Mononuclear cell (primary cell): ENCODE results near the gene MIOX. TPM values are rescaled to one million over a fixed set of nuclear protein-coding genes. Genes with fewer than 3 reads are reported as not detected.

ENCODE experiments used
- H3K27me3 ChIP-seq: 2 replicates; pipeline ENCODE4 v1.6.0; 2011; ENCODE audit warnings: low read length, control low read depth; ENCODE audit not compliant: insufficient read depth
- H3K4me1 ChIP-seq: 2 replicates; pipeline ENCODE4 v1.5.1; 2011; ENCODE audit warnings: mild to moderate bottlenecking, low read length, control low read depth; ENCODE audit not compliant: insufficient read depth
- H3K4me3 ChIP-seq: 2 replicates; pipeline ENCODE4 v1.5.1; 2011; ENCODE audit warnings: mild to moderate bottlenecking, low read length, moderate library complexity
- H3K9me3 ChIP-seq: 2 replicates; pipeline ENCODE4 v1.5.1; 2011; ENCODE audit warnings: low read depth, mild to moderate bottlenecking, control low read depth, low read length
- total RNA-seq: library from RNA; depleted of rRNA; stranded (reverse); fragments of >200 nt; gene quantifications from one replicate; pipeline ENCODE4 v1.2.3, GENCODE V29; 2012

MIOX gene
- total RNA-seq, 1 donor: not detected

DNA sequence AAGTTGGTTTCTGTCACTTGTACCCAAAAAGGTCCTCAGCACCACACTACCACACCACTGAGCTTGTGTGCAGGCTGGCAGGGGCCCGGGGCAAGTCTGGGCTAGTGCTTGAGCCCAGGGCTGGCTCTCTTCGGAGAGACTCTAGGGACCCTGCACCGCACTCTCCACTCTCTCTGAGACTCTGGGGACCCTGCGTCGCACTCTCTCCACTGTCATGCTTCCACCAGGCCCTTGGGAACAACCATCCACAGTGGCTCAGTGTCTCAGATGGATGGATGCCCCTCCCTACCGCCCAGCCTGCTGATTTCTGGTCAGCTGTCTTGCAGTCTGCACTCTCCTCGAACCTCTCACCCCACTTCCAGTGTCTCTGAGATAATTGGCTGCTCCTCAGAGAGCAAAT, 9.8 kb upstream of the MIOX start:
- no peak overlapping the region for H3K4me3 ChIP-seq
- H3K27me3 ChIP-seq: peaks cover 8% of the 10 kb centered on the region
- no peaks in the 10 kb centered on the region for H3K9me3 ChIP-seq
- peaks cover 35% of the 10 kb centered on the region for H3K4me1 ChIP-seq

DNA sequence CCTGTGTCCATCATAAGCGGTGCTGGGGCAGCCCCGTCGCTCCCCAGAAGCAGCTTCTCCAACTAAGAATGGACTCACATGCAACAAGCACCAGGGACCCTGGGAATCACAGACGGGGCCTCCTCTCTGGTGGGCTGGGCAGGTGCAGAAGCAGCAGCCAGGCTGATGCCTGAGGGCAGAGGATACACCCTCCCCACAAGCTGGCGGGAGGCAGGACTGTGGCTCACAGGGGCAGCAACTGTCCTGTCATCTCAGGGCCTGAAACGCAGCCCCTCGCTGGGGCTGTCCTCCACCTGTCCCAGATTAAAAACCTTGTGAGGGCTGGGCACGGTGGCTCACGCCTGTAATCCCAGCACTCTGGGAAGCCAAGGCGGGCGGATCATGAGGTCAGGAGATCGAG, 8.7 kb upstream of the MIOX start:
- Histone ChIP-seq H3K9me3 (no peaks in the 10 kb centered on the region), H3K4me3 (no peak overlapping the region), H3K27me3 (peaks cover 11% of the 10 kb centered on the region), H3K4me1 (peaks cover 31% of the 10 kb centered on the region)

DNA sequence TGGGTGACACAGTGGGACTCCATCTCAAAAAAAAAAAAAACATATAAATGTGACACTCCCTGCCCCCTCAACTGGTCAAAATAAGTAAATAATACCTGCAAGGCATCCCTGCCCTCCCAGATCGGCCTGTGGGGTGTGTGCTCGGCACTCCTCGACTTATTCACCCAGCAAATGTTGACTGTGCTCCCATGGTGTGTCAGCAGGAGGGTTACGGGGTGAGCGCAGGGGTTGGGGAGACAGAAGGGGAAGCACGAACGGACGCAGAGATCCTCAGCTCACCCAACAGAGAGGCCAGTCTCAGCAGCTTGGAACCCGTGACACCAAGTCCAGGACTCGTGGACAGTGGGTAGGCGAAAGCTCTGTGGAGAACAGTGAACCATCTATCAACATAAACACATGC, 6.9 kb upstream of the MIOX start:
- H3K9me3 ChIP-seq: no peaks in the 10 kb centered on the region
- peaks cover 11% of the 10 kb centered on the region for H3K27me3 ChIP-seq
- H3K4me3 ChIP-seq: no peak overlapping the region
- H3K4me1 ChIP-seq: peaks cover 18% of the 10 kb centered on the region

DNA sequence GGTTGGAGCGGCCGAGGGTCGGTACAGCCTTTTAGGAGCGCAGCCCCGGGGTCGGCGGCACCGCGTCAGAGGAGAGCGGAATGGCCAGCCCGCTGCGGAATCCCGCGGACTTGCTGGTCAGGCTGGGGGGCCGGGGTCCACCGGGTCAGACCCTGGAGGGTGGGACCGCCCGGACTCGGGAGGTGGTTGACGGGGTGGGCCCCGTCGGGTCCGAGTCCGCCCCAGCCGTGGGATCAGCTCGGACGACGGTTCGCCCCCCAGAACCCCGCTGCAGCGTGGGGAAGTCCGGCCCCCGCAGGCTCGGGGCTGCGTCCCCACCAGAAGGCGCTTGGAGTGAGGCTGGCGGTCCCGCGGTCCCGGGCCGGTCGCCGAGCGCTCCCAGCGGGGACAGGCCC, 5.6 kb upstream of the MIOX start:
- no peaks in the 10 kb centered on the region for H3K9me3 ChIP-seq
- peak overlapping the region; percentile 30 for H3K4me3 ChIP-seq
- peaks cover 12% of the 10 kb centered on the region for H3K4me1 ChIP-seq
- H3K27me3 ChIP-seq: peaks cover 11% of the 10 kb centered on the region

DNA sequence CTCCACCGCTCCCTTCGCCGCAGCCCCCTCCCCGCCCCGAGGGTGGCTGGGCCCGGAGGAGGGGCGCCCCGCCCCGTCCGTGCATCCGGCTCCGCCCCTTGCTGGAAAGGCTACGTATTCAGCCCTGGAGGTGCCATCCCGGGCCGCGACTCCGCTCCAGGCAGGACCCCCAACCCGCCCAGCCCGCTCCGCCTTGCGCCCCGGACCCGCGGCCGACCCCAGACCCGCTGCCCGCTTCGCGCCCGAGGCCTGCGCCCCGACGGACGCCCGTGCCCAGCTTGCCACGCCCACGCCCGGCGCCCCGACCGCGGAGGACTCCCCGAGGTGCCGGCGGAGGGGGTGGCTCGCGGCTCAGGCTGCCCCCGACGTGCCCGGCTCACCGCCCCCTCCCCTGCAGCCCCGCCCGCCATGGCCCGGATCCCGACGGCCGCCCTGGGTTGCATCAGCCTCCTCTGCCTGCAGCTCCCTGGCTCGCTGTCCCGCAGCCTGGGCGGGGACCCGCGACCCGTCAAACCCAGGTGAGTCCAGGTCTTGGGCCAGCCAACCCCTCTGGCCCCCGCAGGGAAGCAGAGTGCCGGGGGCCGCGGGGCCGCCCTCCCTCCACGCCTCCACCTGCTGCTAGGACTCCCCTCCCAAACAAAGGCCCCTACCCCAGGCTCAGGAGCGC, 5.1 kb upstream of the MIOX start, which contains the start of gene ADM2:
Gene ADM2, plus strand, starts transcription at position 104 of the 667 bp plus-strand sequence. Its CDS starts 305 bp downstream, at position 409.
- Histone ChIP-seq H3K9me3 (no peaks in the 10 kb centered on the region), H3K27me3 (peaks cover 11% of the 10 kb centered on the region), H3K4me1 (peaks cover 12% of the 10 kb centered on the region), H3K4me3 (peak within 1 kb of the TSS; percentile 30)

DNA sequence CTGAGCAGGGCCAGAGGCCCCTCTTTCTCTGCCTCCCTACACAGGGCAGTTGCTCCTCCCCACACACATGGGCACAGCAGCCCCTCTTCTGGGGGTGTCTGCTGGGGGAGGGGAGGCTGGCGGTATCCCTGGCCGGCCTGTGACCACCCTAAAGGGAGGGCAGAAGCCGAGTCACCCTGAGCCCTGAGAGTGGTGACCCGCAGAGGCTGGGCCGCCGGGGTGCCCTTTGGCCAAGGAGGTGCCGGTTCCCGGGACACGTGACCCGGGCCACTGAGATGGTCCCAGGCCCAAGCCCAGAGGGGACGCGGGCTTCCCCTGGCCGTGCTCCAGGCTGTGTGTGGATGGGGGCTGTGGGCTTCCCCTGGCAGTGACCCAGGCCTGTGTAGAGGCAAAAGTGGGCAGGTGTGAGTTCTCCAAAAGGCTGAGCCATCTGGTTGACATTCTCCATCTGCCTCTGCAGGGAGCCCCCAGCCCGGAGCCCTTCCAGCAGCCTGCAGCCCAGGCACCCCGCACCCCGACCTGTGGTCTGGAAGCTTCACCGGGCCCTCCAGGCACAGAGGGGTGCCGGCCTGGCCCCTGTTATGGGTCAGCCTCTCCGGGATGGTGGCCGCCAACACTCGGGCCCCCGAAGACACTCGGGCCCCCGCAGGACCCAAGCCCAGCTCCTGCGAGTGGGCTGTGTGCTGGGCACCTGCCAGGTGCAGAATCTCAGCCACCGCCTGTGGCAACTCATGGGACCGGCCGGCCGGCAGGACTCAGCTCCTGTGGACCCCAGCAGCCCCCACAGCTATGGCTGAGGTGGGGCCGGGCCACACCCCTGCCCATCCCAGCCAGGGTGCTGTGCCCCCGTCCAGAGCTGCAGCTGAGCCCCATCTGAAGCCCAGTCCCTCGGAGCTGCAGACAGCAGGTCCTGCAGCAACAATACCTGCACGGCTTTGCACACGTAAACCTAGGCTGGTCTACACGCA, 4.3 kb upstream of the MIOX start:
- Histone ChIP-seq H3K4me3 (no peak overlapping the region), H3K4me1 (peaks cover 12% of the 10 kb centered on the region), H3K27me3 (peaks cover 11% of the 10 kb centered on the region), H3K9me3 (no peaks in the 10 kb centered on the region)

DNA sequence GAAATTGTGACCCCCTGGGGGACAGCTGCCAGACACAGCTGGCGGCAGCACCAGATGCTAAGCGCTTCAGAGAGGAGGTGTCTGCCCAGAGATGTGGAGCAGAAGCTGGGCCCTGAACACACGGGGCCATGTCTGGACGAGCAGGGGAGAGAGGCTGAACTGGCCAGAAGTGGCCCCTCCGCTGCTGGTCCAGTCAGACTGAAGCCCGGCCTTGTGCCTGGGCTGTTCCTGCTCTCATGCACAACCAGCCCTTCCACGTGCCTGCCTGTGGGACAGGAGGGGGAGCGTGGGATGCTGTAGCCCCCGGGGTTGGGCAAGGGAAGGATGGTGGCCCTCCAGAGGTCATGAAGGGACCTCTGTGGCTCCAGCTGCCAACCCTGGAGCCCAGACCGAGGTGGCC, 3.6 kb upstream of the MIOX start:
- H3K27me3 ChIP-seq: peaks cover 11% of the 10 kb centered on the region
- peaks cover 12% of the 10 kb centered on the region for H3K4me1 ChIP-seq
- no peaks in the 10 kb centered on the region for H3K9me3 ChIP-seq
- H3K4me3 ChIP-seq: no peak overlapping the region

DNA sequence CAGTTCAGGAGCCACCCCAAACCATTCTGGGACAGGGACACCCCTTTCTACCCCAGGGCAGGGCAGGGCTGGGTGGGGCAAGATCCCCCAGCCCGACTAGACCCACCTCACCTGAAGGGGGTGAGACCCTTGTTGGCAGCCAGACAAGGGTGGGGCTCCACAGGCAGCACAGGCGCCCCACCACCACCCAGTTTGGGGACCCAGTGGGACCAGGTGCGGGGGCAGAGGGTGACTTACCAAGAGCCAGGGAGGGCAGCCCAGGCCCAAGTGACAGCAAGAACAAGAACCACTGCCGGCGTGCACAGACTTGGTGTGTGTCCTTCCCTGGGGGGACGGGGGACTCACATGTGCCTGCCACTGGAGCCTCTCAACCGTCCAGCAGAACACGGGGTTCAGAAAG, 3.1 kb upstream of the MIOX start:
- peaks cover 11% of the 10 kb centered on the region for H3K27me3 ChIP-seq
- no peaks in the 10 kb centered on the region for H3K9me3 ChIP-seq
- peaks cover 12% of the 10 kb centered on the region for H3K4me1 ChIP-seq
- no peak overlapping the region for H3K4me3 ChIP-seq

DNA sequence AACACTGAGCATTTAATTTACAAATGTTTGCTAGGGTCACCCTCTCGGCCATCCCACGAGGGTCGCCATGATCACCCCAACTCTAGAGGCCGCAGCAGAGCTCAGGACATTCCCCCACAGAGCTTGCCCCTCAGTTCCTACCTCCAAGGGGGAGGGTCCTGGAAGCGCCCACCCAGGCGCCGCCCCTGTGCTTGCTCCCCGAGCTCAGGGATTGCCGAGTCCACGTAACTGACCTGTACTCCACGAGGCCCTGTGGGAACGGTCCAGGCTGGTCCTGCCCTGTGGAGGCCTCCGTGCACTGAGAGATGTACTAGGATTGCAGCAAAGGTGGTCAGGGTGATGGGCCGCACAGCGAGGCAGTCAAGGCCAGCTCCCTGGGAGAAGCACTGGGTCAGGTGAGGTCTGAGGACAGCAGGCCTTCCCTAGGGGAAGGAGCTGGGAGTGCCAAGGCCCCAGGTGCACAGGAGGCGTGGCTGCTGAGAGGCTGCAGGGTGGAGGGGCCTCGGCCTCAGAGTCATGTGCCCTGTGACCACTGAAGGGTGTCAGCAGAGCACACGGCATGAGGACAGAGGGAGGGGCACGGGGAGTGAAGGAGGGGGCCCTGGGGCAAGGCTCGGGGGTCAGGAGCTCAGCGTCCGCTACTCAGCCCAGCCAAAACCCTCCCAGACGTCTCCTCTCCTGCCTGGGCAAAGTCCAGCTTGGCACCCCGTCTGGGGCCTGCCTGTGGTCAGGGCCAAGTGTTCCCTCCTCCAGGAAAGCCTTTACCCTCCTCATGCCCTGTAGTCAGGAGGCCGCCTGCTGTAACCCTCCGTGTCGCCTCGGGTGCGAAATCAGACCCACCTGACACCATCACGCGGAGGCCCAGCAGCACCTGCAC, 2.4 kb upstream of the MIOX start:
- Histone ChIP-seq H3K27me3 (peaks cover 11% of the 10 kb centered on the region), H3K4me1 (peaks cover 12% of the 10 kb centered on the region), H3K4me3 (no peak overlapping the region), H3K9me3 (no peaks in the 10 kb centered on the region)

DNA sequence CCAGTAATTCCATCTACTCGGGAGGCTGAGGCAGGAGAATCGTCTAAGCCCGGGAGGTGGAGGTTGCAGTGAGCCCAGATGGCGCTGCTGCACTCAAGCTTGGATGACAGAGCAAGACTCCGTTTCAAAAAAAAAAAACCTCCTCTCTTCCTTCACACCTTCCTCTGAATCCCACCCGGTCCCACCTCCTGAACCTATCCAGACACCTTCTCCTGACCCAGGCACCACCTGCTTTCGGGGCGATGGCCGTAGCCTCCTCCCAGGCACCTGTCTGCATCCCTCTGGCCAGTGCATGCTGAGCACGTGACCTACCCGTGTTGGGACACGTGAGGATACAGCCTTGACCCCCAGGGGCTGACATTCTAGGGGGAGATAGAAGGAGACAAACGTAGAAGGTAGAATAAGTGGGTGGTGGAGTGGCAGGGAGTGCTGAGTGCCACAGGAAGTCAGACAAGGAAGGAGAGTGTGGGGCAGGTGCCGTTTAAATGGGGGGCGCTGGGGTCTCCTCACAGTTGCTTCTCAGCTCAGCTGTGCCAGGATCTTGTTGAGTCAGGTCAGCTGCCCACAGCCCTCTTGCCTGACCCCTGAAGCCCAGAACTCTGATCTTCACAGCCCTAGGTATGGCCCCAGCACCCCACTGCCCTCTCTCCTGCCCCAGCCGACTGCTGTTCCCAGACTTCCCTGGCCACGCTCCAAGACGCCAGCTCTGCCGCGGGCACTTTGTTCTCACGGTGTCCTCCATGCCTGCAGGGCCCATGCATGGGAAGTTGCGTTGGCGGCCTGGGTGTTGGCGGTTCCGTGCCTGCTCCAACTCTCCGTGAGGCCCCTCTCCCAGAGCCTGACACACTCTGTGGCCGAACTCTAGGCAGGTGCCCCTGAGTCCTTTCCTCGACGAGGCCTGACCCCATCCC, 1.2 kb upstream of the MIOX start:
- H3K4me1 ChIP-seq: peaks cover 12% of the 10 kb centered on the region
- no peak overlapping the region for H3K4me3 ChIP-seq
- H3K9me3 ChIP-seq: no peaks in the 10 kb centered on the region
- peaks cover 3% of the 10 kb centered on the region for H3K27me3 ChIP-seq

DNA sequence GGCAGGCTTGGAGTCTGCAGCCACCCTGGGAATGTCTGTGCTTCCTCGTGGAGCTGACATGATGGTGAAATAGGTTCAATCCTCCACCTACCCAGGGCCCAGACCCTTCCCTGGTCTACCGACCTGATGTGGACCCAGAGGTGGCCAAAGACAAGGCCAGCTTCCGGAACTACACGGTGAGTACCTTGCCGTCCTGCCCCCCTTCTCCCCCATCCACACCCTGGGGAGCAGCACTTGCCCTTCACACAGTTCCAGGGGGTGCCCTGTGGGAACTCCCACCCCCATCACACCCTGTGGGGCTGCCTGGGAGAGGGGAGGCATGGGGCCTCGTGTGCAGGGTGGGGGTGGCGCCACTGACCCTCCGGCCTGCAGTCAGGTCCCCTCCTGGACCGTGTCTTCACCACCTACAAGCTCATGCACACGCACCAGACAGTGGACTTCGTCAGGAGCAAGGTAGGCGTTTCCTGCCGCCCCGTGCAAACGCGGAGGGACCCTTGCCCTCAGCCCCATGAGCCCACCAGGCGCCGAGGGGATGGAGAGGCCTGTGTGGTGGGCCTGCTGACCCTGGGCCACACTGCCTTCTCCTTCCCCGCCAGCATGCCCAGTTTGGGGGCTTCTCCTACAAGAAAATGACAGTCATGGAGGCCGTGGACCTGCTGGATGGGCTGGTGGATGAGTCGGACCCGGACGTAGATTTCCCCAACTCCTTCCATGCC, 789 bp downstream of the MIOX start:
- peaks cover 7% of the 10 kb centered on the region for H3K4me1 ChIP-seq
- no peaks in the 10 kb centered on the region for H3K27me3 ChIP-seq
- H3K9me3 ChIP-seq: no peaks in the 10 kb centered on the region
- no peak overlapping the region for H3K4me3 ChIP-seq

DNA sequence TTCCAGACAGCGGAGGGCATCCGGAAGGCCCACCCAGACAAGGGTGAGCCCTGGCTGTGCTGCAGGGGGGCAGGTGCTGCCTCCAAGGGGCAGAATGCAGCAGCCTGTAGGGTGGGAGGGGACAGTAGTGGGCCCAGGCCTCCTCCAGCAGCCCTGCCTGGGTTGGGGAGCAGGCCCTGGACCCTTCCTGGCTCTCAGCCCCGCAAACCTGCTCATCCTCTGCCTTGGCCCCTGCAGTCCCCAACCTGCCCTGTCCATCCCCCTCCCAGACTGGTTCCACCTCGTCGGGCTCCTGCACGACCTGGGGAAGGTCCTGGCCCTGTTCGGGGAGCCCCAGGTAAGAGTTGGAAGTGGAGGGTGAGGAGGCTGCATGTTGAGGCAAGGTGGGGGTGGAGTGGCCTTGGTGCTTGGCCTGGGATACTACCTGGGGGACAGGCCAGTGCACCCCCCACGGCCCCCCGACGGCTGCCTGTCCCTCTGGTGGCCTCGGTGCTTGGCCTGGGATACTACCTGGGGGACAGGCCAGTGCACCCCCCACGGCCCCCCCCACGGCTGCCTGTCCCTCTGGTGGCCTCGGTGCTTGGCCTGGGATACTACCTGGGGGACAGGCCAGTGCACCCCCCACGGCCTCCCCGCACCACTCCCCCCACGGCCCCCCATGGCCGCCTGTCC, 1.5 kb downstream of the MIOX start:
- Histone ChIP-seq H3K9me3 (no peaks in the 10 kb centered on the region), H3K27me3 (no peaks in the 10 kb centered on the region), H3K4me3 (no peak overlapping the region), H3K4me1 (peaks cover 7% of the 10 kb centered on the region)

DNA sequence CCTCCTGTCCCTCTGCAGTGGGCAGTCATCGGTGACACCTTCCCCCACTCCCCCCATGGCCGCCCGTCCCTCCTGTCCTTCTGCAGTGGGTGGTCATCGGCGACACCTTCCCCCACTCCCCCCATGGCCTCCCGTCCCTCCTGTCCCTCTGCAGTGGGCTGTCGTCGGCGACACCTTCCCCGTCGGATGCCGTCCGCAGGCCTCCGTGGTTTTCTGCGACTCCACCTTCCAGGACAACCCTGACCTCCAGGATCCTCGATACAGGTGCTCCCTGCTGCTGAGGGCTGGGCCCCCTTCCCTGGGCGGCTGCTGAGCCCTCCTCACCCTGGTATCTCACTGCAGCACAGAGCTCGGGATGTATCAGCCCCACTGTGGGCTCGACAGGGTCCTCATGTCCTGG, 2.2 kb downstream of the MIOX start:
- no peak overlapping the region for H3K4me3 ChIP-seq
- H3K9me3 ChIP-seq: no peaks in the 10 kb centered on the region
- H3K27me3 ChIP-seq: no peaks in the 10 kb centered on the region
- H3K4me1 ChIP-seq: peaks cover 7% of the 10 kb centered on the region
